AG20443 (cell line): ENCODE data around the gene KRTAP4-3.
"Not testable (repeated sequence)": the region's sequence is repeated elsewhere in the genome, so short reads cannot be mapped to it uniquely, and the experiment has no call there.

Source experiments
- DNase-seq: peaks from one replicate; pipeline ENCODE4 v3.0.0; 2012; ENCODE audit warnings: low spot score, mixed read lengths

Gene KRTAP4-3

GRCh38 chr17:41168121-41168520 lies at the start of gene KRTAP4-3:
Gene KRTAP4-3 (minus strand): TSS chr17:41168221. CDS start chr17:41168172, 49 bp downstream.
- DNase-seq: no peak

- DNase-seq: no peak
These were observed 47.7 kb upstream of the KRTAP4-3 start for GRCh38 chr17:41215681-41216080.

- DNase-seq: no peak
These were observed 44.6 kb upstream of the KRTAP4-3 start for GRCh38 chr17:41212524-41213169.

GRCh38 chr17:41211845-41212466 lies 43.9 kb upstream of the KRTAP4-3 start:
- peak; percentile 36 for DNase-seq

- DNase-seq: no peak
These were observed 31.5 kb upstream of the KRTAP4-3 start for GRCh38 chr17:41199421-41200078.

- DNase-seq: no peak
These were observed 28.0 kb upstream of the KRTAP4-3 start for GRCh38 chr17:41196068-41196467.

GRCh38 chr17:41190328-41190727 lies 22.3 kb upstream of the KRTAP4-3 start:
- no peak for DNase-seq

GRCh38 chr17:41189837-41190318 lies 21.9 kb upstream of the KRTAP4-3 start, which contains the start of gene KRTAP9-1:
Gene KRTAP9-1 (plus strand): TSS chr17:41189887. CDS start chr17:41189887, 0 bp downstream.
- not testable (repeated sequence) for DNase-seq

- no peak for DNase-seq
These were observed 18.9 kb upstream of the KRTAP4-3 start for GRCh38 chr17:41186872-41187271.

- DNase-seq: no peak
These were observed 17.0 kb upstream of the KRTAP4-3 start for GRCh38 chr17:41185001-41185400.

- DNase-seq: no peak
These were observed 16.5 kb upstream of the KRTAP4-3 start, which contains the start of gene KRTAP4-1 for GRCh38 chr17:41184480-41184961. Gene KRTAP4-1 (minus strand): TSS chr17:41184911. CDS start chr17:41184854, 57 bp downstream.

- peak; percentile 76 for DNase-seq
These were observed 11.0 kb upstream of the KRTAP4-3 start for GRCh38 chr17:41178843-41179616.

GRCh38 chr17:41178341-41178740 lies 10.3 kb upstream of the KRTAP4-3 start:
- peak; percentile 55 for DNase-seq

- no peak for DNase-seq
These were observed 9.8 kb upstream of the KRTAP4-3 start, which contains the start of gene KRTAP4-2 for GRCh38 chr17:41177727-41178271. Gene KRTAP4-2 (minus strand): TSS chr17:41178221. CDS start chr17:41178164, 57 bp downstream.

GRCh38 chr17:41176744-41177387 lies 8.8 kb upstream of the KRTAP4-3 start:
- DNase-seq: no peak

GRCh38 chr17:41171886-41172285 lies 3.9 kb upstream of the KRTAP4-3 start:
- DNase-seq: no peak

- no peak for DNase-seq
These were observed 460 bp downstream of the KRTAP4-3 start for GRCh38 chr17:41167561-41167960.

GRCh38 chr17:41163828-41164227 lies 4.2 kb downstream of the KRTAP4-3 start:
- DNase-seq: no peak

GRCh38 chr17:41160648-41161047 lies 7.4 kb downstream of the KRTAP4-3 start, which contains the start of gene KRTAP4-4:
Gene KRTAP4-4 (minus strand): TSS chr17:41160748. CDS start chr17:41160691, 57 bp downstream.
- no peak for DNase-seq

- DNase-seq: not testable (repeated sequence)
These were observed 7.8 kb downstream of the KRTAP4-3 start for GRCh38 chr17:41160190-41160589.

- DNase-seq: no peak
These were observed 14.2 kb downstream of the KRTAP4-3 start for GRCh38 chr17:41153856-41154255.
